Measurements from ENCODE around the gene TSC1. TPM values are rescaled to one million over a fixed set of nuclear protein-coding genes. Genes with fewer than 3 reads are reported as not detected.

Gene TSC1
- total and polyA plus RNA-seq, 2 experiments from 2014 or later: 23.7 to 48.0 TPM

DNA sequence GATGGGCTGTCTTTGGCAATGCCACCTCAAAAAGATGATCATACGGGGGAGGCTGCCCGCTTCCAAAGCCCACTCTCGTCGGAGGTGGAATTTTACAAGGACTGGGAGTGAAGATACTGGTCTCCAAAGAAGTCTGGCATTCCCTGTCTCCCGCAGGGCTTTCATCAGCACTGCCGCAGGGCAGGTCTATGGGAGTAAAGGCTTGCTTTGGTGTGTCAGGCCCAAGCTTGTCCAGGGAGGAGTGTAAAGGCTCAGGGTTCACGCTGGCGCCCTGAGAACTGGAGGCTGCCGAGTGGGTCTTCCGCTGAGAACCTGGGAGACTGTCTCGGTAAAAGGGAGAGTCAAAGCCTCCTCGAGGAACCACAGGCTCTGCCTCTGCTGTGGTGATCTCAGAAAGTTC lies 38.7 kb downstream of the TSC1 start:
- H3K79me2 ChIP-seq (replicated peaks; ENCODE audit: insufficient read depth): no peaks in the 10 kb centered on the region
- H3K36me3 Mint-ChIP-seq (ENCODE audit: low read depth): peaks cover 22% of the 10 kb centered on the region
- no peaks in the 10 kb centered on the region for H3K9me2 ChIP-seq (ENCODE audit: insufficient read depth)
- TF ChIP-seq POLR2AphosphoS5 (IDR thresholded peaks at IDR 0.05; ENCODE audit: low read depth): no peak
- TF ChIP-seq STAT1 (IDR thresholded peaks at IDR 0.05; ENCODE audit: unreplicated experiment): no peak
- no peak for TF ChIP-seq ZNF114 (CRISPR knock-in tag; IDR thresholded peaks at IDR 0.05)
- TF ChIP-seq EZH2 (IDR thresholded peaks at IDR 0.05; ENCODE audit: low read depth, unreplicated experiment): no peak
- no peak for TF ChIP-seq CREB1 (CRISPR knock-in tag; IDR thresholded peaks at IDR 0.05; ENCODE audit: low read depth)
- TF ChIP-seq JUNB (IDR thresholded peaks at IDR 0.05; ENCODE audit: unreplicated experiment): no peak
- TF ChIP-seq, protein P1, sequence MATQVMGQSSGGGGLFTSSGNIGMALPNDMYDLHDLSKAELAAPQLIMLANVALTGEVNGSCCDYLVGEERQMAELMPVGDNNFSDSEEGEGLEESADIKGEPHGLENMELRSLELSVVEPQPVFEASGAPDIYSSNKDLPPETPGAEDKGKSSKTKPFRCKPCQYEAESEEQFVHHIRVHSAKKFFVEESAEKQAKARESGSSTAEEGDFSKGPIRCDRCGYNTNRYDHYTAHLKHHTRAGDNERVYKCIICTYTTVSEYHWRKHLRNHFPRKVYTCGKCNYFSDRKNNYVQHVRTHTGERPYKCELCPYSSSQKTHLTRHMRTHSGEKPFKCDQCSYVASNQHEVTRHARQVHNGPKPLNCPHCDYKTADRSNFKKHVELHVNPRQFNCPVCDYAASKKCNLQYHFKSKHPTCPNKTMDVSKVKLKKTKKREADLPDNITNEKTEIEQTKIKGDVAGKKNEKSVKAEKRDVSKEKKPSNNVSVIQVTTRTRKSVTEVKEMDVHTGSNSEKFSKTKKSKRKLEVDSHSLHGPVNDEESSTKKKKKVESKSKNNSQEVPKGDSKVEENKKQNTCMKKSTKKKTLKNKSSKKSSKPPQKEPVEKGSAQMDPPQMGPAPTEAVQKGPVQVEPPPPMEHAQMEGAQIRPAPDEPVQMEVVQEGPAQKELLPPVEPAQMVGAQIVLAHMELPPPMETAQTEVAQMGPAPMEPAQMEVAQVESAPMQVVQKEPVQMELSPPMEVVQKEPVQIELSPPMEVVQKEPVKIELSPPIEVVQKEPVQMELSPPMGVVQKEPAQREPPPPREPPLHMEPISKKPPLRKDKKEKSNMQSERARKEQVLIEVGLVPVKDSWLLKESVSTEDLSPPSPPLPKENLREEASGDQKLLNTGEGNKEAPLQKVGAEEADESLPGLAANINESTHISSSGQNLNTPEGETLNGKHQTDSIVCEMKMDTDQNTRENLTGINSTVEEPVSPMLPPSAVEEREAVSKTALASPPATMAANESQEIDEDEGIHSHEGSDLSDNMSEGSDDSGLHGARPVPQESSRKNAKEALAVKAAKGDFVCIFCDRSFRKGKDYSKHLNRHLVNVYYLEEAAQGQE (IDR thresholded peaks at IDR 0.05; ENCODE audit: unreplicated experiment): no peak
- TF ChIP-seq NANOG (IDR thresholded peaks at IDR 0.05; ENCODE audit: borderline replicate concordance): no peak
- TF ChIP-seq EZH2phosphoT487 (IDR thresholded peaks at IDR 0.05; ENCODE audit: unreplicated experiment): no peak
- no peak for TF ChIP-seq ZNF331 (CRISPR knock-in tag; IDR thresholded peaks at IDR 0.05; ENCODE audit: low read depth)
- no peak for TF ChIP-seq ZNF462 (CRISPR knock-in tag; IDR thresholded peaks at IDR 0.05)
- TF ChIP-seq, protein P2, sequence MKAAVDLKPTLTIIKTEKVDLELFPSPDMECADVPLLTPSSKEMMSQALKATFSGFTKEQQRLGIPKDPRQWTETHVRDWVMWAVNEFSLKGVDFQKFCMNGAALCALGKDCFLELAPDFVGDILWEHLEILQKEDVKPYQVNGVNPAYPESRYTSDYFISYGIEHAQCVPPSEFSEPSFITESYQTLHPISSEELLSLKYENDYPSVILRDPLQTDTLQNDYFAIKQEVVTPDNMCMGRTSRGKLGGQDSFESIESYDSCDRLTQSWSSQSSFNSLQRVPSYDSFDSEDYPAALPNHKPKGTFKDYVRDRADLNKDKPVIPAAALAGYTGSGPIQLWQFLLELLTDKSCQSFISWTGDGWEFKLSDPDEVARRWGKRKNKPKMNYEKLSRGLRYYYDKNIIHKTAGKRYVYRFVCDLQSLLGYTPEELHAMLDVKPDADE (IDR thresholded peaks at IDR 0.05): no peak
- no peak for TF ChIP-seq CTCF (conservative IDR thresholded peaks at IDR 0.05; ENCODE audit: low read depth in 2 of 2)
- H3K4me3 Mint-ChIP-seq: no peak overlapping the region
- peaks cover 28% of the 10 kb centered on the region for H3K4me1 ChIP-seq (ENCODE audit: insufficient read depth)
- ATAC-seq: no peak
- H3K27me3 Mint-ChIP-seq (ENCODE audit: insufficient read depth, low read depth, poor library complexity): peaks cover 4% of the 10 kb centered on the region
- no peak overlapping the region; the same call in 1 of the 2 replicates for H3K27ac Mint-ChIP-seq
- no peak overlapping the region for H3K4me2 ChIP-seq
- H3K27me3 ChIP-seq (ENCODE audit: insufficient read depth): no peaks in the 10 kb centered on the region
- H3K36me3 ChIP-seq (ENCODE audit: insufficient read depth): peaks cover 14% of the 10 kb centered on the region
- no peaks in the 10 kb centered on the region for H3K9me3 Mint-ChIP-seq
- peaks cover 24% of the 10 kb centered on the region for H3K4me1 Mint-ChIP-seq
- no peak overlapping the region for H3K27ac ChIP-seq (ENCODE audit: low read depth)
- H3K4me3 ChIP-seq: no peak overlapping the region
- H2AFZ ChIP-seq: no peak overlapping the region
- 0 out of 2 replicates have a peak, but pooled peaks cover 5% of the 10 kb centered on the region for H3F3A ChIP-seq (replicated peaks; ENCODE audit: low read depth)
- DNase-seq (ENCODE audit: low spot score): no peak
- H4K20me1 ChIP-seq (replicated peaks; ENCODE audit: insufficient read depth): 0 out of 2 replicates have a peak, but pooled peaks cover 7% of the 10 kb centered on the region

Measured in GM23338 (cell line).